ENCODE data around the gene PFN1. TPM values are rescaled to one million over a fixed set of nuclear protein-coding genes. Genes with fewer than 3 reads are reported as not detected.

The PFN1 gene
- total RNA-seq (100 to 1,000 TPM; 149 to 253 (median 205) TPM), polyA plus RNA-seq (1,000 to 10,000 TPM in 1 of 3 donors, 100 to 1,000 TPM in 2; 220 to 1,518 (median 312) TPM)
- long read RNA-seq, donor 1, transcript PFN1-201 (3 exons, 1,291 nt), result major isoform, 92 of 98 reads
- long read RNA-seq, donor 1, partial matches to known transcripts, result 3 of 98 reads
- long read RNA-seq, donor 1, other reads (novel, unspliced or antisense), result 1 of 98 reads
- long read RNA-seq, donor 2, transcript PFN1-203 (2 exons, 1,173 nt), result minor isoform, 7 of 149 reads
- long read RNA-seq, donor 2, transcript PFN1-201 (3 exons, 1,291 nt), result major isoform, 141 of 149 reads
- long read RNA-seq, donor 2, partial matches to known transcripts, result 0 of 149 reads
- long read RNA-seq, donor 2, other reads (novel, unspliced or antisense), result 1 of 149 reads

GRCh38 chr17:4948166-4948930 is at the start of gene PFN1:
Gene PFN1, minus strand, starts transcription at chr17:4948530. Its CDS starts 136 bp downstream, at chr17:4948394.
- ATAC-seq (peak; percentile 64 to 67 (median 66)), DNase-seq (peak; percentile 91 to 95)
- intact Hi-C loops (cut with DNase I), result loop anchor here in 1 of 2 donors (1.0 kb wide), 1 partner anchor 19 kb away; the partner anchor contains the start of gene SPAG7
- peak within 1 kb of the TSS; percentile 97 for H3K4me3 ChIP-seq
- peaks cover 35% of the 10 kb centered on the region for H3K4me1 ChIP-seq
- no peak for TF ChIP-seq CTCF (IDR thresholded peaks at IDR 0.05)
- no peaks in the 10 kb centered on the region for H3K9me3 ChIP-seq
- WGBS, 3 donors, result 0% methylated on average over 33 to 58 of the region's 59 CpGs
- H3K27me3 ChIP-seq (ENCODE audit: insufficient read depth in 3 of 3, low read length in 2 of 3), result no peaks in the 10 kb centered on the region
- H3K27ac ChIP-seq, result peak within 1 kb of the TSS; percentile 96
- peaks cover 0 to 36% of the 10 kb centered on the region in 2 donors for H3K36me3 ChIP-seq (ENCODE audit: insufficient read depth in 1 of 2, low read depth in 1 of 2)

- WGBS, 3 donors, result 0 to 1% (median 0%) methylated on average over 67 to 93 of the region's 93 CpGs
- intact Hi-C loops (cut with DNase I), result loop anchor here in 1 of 2 donors (5.0 kb wide), 1 partner anchor 55 kb away; the partner anchor contains the start of genes RNF167 and SLC25A11
- peaks cover 7 to 19% of the 10 kb centered on the region in 2 donors for H3K36me3 ChIP-seq (ENCODE audit: insufficient read depth in 1 of 2, low read depth in 1 of 2)
Measured at GRCh38 chr17:4997302-4998026, 49.1 kb upstream of the PFN1 start, which contains the start of the genes INCA1 and KIF1C. Gene INCA1, minus strand, starts transcription at chr17:4997522. Its CDS starts 3,085 bp downstream, at chr17:4994437. Gene KIF1C, plus strand, starts transcription at chr17:4997950. Its CDS starts 2,297 bp downstream, at chr17:5000247.

GRCh38 chr17:4994081-4994595 is 45.8 kb upstream of the PFN1 start:
- Histone ChIP-seq H3K36me3 (ENCODE audit: insufficient read depth in 1 of 2, low read depth in 1 of 2) (no peaks in the 10 kb centered on the region), H3K4me3 (no peak overlapping the region), H3K27ac (no peak overlapping the region), H3K27me3 (ENCODE audit: insufficient read depth in 3 of 3, low read length in 2 of 3) (no peaks in the 10 kb centered on the region), H3K4me1 (peaks cover 9% of the 10 kb centered on the region), H3K9me3 (no peaks in the 10 kb centered on the region)
- TF ChIP-seq CTCF (IDR thresholded peaks at IDR 0.05), result no peak
- no peak for ATAC-seq
- intact Hi-C loops (cut with DNase I), result no loop called here
- WGBS, 3 donors, result 84 to 88% (median 87%) methylated on average over 6 of the region's 6 CpGs
- DNase-seq, result no peak

More at GRCh38 chr17:4997302-4998026, 49.1 kb upstream of the PFN1 start, which contains the start of the genes INCA1 and KIF1C:
- H3K4me1 ChIP-seq, result peaks cover 34% of the 10 kb centered on the region
- no peaks in the 10 kb centered on the region for H3K27me3 ChIP-seq (ENCODE audit: insufficient read depth in 3 of 3, low read length in 2 of 3)
- no peaks in the 10 kb centered on the region for H3K9me3 ChIP-seq
- peak; percentile 83 to 85 (median 84) for ATAC-seq
- DNase-seq, result peak; percentile 95 to 98
- peak within 1 kb of the TSS; percentile 96 for H3K27ac ChIP-seq
- peak within 1 kb of the TSS; percentile 96 for H3K4me3 ChIP-seq
- peak; percentile 17 for TF ChIP-seq CTCF (IDR thresholded peaks at IDR 0.05)
